ENCODE data around the gene PRSS3. TPM values are rescaled to one million over a fixed set of nuclear protein-coding genes. Genes with fewer than 3 reads are reported as not detected.
"Not testable (repeated sequence)": the region's sequence is repeated elsewhere in the genome, so short reads cannot be mapped to it uniquely, and the experiment has no call there.

PRSS3 gene
- polyA plus RNA-seq, 1 donor: not detected

DNA sequence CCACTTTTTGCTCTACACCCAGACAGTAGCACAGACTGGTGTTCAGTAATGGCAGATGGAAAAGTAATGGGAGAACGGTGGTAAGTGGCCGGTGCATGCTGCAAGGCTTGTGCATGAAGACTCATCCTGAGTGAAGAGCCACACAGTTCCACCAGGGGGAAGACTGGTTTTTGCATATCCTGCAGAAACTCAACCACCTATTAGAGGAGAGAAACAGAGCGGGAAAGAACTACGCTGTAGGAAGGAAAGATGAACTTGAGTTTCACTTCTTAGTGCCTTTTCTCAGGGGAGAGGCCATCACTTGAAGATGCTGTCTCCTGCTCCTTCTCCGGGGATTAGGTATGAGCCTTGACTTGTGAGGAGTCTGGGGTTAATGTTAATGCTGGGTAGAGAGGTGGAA is 9.4 kb upstream of the PRSS3 start:
- DNase-seq (ENCODE audit: low read depth): no peak

DNA sequence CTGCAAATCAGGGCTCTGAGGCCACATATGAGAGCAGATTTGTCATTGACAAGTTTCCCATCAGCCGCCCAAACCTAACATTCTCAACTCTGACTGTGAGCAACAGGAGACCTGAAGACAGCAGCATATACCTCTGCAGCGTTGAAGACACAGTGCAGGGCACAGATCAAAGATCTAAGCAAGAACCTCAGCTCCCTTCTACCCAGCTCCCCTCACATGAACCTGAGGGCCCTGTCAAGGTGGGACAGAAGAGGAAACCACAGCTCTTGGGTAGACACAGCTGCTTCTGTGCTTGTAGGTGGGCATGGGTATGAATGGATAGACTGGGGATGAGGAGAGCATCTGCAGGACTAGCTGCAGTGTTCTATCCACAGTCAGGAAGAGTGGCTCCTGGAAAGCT is 8.7 kb upstream of the PRSS3 start:
- no peak for DNase-seq (ENCODE audit: low read depth)

DNA sequence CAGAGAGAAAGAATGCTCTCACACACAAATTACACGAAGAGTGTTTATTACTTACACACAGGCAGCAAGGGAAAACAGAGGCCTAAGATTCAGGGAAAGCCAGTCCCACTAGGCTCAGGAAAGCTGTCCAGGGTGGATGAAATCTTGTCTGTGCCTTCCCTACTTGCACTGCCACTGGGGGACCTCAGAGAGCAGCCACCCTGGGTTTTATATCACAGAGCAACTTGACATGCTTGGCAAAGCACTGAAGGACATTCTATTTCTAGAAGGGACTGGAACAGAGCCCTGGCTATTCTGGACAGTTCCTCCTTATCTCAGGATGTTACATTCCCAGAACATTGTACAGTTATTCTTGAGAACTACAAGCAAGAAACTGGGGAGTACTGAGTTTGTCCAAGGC is 7.5 kb upstream of the PRSS3 start:
- no peak for DNase-seq (ENCODE audit: low read depth)

- DNase-seq (ENCODE audit: low read depth): not testable (repeated sequence)
These were observed 5.9 kb upstream of the PRSS3 start for GRCh38 chr9:33789429-33789828.

DNA sequence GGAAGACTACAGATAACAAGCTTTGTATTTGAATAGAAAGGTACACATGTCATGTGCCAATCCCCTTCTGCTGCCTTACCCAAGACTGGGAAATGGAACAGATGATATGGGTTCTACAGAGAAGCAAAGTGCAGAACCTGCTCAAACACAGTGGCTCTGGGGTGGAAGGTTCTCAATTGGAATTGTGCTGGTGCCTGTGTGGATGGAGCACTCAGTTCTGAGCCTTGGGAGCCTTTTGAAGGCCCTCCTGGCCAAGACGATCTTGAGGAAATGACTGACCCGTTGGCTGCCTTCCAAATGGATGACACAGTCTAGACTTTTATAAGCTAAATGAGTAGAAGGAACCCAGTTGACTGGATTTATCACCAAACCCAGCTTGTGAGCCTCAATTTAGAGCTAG is 4.2 kb upstream of the PRSS3 start:
- no peak for DNase-seq (ENCODE audit: low read depth)

GRCh38 chr9:33793496-33793895 is 1.9 kb upstream of the PRSS3 start:
- DNase-seq (ENCODE audit: low read depth): not testable (repeated sequence)

DNA sequence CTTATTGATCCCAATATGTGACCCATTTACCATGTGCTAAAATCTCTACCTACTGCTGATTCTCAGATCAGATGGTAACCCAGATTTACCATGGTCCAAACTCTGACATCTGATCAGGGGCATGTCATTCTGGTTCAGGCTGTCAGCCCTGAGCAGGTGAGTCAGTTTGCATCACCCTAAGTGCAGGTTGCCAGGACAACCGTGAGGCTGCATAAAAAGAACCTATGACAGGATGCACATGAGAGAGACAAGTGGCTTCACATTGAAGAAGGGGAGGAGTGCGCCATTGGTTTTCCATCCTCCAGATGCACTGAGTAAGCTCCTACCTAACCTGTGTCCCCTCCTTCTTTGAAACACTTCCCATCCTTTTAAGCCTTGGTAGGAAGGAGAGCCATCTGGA is 801 bp upstream of the PRSS3 start:
- no peak for DNase-seq (ENCODE audit: low read depth)

- DNase-seq (ENCODE audit: low read depth): no peak
These were observed 458 bp downstream of the PRSS3 start for GRCh38 chr9:33795819-33796218.

DNA sequence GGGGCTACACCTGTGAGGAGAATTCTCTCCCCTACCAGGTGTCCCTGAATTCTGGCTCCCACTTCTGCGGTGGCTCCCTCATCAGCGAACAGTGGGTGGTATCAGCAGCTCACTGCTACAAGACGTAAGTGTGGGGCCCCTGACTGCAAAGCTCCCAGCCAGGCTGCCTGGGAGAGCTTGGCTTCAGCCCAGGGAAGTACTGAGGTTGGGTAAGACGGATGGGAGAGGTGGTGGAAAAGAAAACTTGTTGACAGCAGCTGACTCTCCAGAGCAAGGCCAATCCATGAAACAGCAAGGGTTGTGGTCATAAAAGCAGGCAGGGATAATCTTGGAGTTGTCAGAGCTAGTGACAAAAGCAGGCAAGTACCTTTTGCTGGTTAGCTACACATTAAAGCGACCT is 1.3 kb downstream of the PRSS3 start:
- DNase-seq (ENCODE audit: low read depth): not testable (repeated sequence)

DNA sequence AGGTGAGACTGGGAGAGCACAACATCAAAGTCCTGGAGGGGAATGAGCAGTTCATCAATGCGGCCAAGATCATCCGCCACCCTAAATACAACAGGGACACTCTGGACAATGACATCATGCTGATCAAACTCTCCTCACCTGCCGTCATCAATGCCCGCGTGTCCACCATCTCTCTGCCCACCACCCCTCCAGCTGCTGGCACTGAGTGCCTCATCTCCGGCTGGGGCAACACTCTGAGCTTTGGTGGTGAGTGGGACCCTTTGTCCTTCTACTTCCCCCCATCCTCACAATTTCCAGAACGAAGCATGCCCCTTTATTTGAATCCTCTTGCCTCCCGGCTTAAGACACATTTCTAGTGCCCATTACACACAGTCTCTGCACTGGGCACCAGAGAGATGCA is 2.5 kb downstream of the PRSS3 start:
- no peak for DNase-seq (ENCODE audit: low read depth)

DNA sequence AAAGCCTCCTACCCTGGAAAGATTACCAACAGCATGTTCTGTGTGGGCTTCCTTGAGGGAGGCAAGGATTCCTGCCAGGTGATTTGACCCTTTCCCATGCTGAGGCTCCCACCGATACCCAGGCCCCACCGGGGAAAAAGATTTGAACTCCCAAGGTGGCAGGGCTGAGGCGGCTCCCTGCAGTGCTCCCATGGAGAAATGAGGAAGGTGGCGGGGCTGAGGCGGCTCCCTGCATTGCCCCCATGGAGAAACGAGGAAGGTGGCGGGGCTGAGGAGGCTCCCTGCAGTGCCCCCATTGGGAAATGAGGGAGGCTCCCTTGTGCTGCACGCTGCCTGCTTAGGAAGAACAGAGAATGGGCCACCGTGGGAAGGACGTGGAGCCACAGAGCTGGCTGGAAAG is 3.2 kb downstream of the PRSS3 start:
- no peak for DNase-seq (ENCODE audit: low read depth)

DNA sequence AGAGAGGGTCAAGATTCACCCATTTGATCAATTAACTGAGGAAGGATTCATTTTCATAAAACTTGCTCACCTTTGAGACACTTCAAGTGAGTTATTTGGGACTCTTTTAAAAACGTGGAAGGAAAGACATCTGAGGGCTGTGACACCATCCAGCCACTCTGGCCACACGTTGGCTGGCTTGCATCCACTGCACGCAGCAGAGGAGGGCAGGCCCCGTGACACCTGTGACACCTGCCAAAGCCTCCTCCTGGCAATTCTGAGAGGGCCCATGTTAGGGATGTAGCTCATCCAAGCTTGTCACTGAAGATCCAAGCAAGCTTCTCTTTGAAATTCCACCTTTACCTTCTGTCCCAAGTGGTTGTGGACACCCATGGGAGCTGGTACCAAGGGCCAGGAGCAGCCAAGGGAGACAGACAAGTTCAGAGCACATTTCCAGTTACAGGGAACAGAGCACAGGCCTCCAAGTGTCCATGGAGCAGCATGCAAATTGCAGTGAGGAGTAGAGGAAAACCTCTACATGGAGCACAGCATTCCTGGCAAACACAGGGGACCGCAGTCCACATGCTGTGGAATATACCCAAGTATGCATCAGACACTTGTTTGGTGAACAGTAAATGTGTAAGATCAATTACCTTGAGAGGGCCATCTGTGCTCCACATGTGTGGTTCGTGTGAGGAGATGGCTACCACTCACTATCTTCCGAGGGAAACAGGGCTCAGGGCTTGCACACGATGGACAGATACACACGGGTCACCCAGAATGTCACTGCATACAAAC is 4.8 kb downstream of the PRSS3 start:
- no peak for DNase-seq (ENCODE audit: low read depth)

GRCh38 chr9:33800886-33801285 is 5.5 kb downstream of the PRSS3 start:
- DNase-seq (ENCODE audit: low read depth): no peak

GRCh38 chr9:33801943-33802500 is 6.7 kb downstream of the PRSS3 start:
- DNase-seq (ENCODE audit: low read depth): not testable (repeated sequence)

- DNase-seq (ENCODE audit: low read depth): not testable (repeated sequence)
These were observed 8.8 kb downstream of the PRSS3 start for GRCh38 chr9:33804196-33804595.

- not testable (repeated sequence) for DNase-seq (ENCODE audit: low read depth)
These were observed 11.8 kb downstream of the PRSS3 start for GRCh38 chr9:33807156-33807555.

DNA sequence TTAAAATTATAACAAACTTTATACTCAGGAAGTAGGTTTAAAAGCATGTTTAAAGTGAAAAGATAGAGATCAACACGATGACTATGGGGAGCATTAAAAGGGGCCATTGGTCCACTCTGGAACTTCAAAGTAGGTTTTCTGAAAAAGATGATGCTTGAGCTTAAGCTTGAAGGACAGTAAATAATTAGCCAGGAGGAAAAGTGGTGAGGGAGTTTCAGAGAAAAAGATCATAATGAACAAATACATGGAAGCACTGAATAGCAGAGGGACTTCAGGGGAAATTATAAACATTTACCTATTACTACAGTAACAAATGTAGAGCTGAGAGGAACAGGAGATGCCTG is 13.6 kb downstream of the PRSS3 start:
- not testable (repeated sequence) for DNase-seq (ENCODE audit: low read depth)

DNA sequence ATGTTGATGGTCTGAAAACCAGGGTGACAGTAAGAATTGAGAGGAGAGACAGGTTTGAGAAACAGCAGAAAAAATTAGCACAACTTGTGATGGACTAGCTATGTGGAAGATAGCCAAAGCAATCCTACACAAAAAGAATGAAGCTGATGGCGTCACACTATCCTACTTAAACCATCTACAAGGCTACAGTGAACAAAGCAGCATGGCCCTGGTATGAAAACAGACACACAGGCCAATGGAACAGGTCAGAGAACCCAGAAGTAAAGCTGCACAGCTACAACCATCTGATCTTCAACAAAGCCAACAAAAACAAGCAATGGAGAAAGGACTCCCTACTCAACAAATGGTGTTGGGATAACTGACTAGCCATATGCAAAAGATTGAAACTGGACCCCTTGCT is 14.1 kb downstream of the PRSS3 start:
- no peak for DNase-seq (ENCODE audit: low read depth)

- no peak for DNase-seq (ENCODE audit: low read depth)
These were observed 18.6 kb downstream of the PRSS3 start for GRCh38 chr9:33813712-33814641.

- no peak for DNase-seq (ENCODE audit: low read depth)
These were observed 20.4 kb downstream of the PRSS3 start for GRCh38 chr9:33815781-33816180.

DNA sequence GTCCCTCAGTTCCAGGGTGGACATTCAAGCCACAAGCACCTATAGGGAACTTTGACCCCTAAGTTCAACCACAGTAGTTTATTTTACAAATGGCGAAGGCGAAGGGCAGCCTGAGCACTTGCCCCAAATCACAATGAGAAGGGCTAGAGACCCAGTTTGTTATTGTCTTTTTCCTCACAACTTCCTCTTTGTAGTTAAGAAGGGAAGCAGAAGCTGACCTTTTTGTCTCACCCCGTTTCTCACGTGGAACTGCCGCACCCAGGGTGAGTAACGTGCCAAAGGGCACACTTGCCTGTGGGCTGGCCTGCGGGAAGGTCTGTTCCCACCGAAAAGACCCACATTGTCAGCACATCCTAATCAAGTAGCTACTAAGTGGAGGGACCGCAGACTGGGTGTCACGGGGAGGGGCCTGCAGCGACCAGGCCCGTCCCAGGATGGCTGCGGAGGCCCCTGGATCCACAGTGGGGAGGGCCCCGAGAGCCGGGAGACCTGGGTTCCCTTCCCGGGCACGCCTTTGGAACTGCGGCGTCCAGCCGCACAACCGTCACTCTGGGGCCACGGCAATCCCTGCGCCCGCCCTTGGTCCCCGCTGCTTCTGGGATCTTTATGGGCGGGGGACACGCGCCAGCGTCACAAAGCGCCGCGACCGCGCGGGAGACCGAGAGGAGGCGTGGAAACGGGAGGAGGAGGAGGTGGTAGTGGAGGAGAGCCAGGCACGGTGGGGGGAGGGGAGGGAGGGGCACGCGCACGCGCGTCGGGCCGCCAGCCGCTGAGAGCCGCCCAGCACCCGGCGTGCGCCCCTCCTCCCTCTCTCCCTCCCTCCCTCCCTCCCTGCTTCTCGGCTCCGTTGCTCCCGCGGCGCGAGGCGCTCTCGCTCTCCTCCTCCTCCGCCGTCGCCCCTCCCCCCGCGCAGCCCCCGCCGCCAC is 21.2 kb downstream of the PRSS3 start, which contains the start of gene UBE2R2:
Gene UBE2R2 (plus strand): TSS at position 834 of the 926 bp plus-strand sequence. CDS start 598 bp downstream, outside the sequence.
- DNase-seq (ENCODE audit: low read depth): peak; percentile 75

Data from forelimb muscle (tissue), 1 donor.